ENCODE data around the gene PPT1.
"Not testable (repeated sequence)": the region's sequence is repeated elsewhere in the genome, so short reads cannot be mapped to it uniquely, and the experiment has no call there.

PPT1 gene

GRCh38 chr1:40057310-40058030 is 39.6 kb downstream of the PPT1 start:
- DNase-seq (ENCODE audit: low read depth), result no peak

DNA sequence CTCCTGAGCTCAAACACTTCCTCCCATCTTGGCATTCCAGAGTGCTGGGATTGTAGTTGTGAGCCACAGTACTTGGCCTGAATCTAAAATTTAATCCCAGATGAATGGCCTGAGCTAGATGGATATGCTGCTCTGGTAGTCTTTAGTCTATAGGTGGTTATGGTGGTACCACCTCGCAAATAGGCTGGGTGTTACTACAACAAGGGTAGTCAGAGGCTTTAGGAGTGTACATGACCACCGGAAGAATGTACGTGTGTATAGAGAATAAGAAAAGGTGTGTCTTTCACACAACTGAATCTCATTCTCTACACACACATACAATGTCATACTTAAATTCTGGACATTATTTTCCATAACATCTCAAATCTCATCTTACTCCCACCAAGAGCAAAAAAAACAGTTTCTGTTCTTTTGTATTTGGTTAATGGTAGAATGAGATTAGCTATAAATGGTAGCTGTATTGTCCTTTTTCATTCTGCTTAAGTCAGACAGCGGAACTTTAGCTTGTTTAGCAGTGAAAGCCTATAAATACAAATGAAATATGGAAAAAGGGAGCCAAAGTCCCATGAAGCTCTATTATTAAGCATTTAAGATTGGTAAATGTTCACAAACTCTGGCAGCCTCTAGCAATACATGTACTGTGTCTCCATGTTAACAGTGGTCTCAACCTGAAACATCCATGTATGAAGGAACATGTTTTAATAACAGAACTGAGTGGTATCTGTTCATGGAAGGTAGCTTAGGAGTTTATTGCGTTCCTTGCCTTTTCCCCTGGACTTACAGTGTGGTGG is 40.3 kb downstream of the PPT1 start:
- DNase-seq (ENCODE audit: low read depth), result no peak

DNA sequence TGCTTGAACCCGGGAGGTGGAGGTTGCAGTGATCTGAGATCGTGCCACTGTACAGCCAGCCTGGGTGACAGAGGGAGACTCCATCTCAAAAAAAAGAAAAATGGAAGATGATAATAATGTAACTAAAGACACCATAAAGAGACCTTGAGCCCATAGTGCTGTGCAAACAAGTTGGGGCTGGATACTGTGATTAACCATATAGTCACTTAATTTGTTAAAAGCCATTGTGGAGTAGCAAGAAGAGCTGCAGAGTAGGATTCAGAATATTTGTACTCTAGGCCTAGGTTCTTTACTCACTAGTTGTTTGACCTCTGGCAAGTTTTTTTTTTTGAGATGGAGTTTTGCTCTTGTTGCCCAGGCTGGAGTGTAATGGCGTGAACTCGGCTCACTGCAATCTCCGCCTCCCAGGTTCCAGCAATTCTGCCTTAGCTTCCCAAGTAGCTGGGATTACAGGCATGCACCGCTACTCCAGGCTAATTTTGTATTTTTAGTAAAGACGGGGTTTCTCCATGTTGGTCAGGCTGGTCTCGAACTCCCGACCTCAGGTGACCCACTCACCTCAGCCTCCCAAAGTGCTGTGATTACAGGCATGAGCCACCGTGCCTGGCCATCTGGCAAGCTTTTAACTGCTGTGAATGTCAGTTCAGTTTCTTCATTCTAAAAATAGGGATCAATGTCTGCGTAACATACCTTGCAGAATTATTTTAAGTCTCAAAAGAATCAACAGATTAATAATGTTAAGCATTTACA is 43.7 kb downstream of the PPT1 start:
- no peak for DNase-seq (ENCODE audit: low read depth)

- no peak for DNase-seq (ENCODE audit: low read depth)
Observed at GRCh38 chr1:40050863-40051262, 46.2 kb downstream of the PPT1 start.

DNA sequence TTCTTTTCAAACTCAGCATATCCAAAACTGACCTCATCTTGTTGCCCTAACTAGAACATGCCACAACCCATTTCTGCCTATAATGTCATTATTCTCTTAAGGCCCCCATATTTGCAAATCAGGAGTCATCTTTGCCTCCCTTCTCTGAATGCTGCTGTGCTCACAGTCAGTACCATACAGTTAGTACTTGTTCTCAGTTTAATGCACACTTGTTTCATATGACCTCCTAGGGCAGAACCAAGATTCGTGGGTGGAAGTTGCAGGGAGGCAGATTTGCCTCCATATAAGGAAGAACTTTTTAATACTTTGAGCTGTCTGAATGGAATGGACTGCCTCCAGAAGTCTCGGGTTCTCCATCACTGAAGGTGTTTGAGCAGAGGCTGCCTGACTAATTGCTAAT is 47.3 kb downstream of the PPT1 start:
- no peak for DNase-seq (ENCODE audit: low read depth)

DNA sequence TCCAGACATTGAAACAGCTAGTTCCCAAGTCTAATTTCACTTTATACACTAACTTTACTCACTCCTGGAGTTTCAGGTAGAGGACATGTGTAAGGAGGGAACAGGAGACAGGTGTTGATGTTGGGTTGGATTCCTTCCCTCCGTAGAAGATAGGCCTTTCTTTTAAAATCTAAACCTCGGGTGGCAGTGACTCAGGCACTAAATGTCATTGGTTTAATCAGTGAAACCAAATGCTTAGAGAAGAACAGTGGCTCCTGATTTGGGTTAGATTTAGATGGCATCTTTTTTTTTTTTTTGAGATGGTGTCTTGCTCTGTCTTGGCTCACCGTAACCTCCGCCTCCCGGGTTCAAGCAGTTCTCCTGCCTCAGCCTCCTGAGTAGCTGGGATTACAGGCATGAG is 49.3 kb downstream of the PPT1 start:
- DNase-seq (ENCODE audit: low read depth), result no peak

DNA sequence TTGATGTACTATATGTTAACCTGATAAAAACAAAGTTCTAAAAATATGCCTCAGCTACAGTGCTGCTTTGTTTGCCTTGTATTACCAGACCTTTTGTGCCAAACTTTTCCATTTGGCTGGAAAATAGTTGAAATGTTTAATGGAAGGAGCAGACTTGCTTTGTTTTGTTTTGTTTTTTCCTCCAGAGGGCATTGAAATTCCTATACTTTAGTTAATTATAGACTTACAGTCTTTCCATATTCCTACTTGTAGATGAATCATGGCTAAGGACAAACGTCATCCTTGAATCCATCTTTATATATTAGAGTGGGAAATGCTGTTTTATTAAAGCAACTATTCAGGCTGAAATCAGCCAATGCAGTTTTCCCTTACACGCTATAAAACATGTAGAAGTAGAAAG is 49.8 kb downstream of the PPT1 start:
- DNase-seq (ENCODE audit: low read depth), result no peak

DNA sequence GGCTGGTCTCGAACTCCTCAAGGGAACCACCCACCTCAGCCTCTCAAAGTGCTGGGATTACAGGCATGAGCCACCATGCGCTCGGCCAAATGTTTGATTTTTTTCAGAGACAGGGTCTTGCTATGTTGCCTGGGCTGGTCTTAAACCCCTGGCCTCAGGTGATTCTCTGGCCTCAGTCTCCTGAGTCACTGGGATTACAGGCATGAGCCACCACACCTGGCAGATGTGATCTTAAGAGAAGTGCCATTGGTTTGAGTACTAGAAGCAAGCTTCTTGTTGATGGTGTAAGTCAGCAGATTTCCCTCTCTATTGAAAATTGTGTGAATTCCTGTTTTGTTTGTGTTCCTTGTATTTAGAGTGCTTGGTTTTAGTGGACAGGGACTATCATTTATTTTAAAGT is 51.3 kb downstream of the PPT1 start:
- no peak for DNase-seq (ENCODE audit: low read depth)

GRCh38 chr1:40045182-40045581 is 51.9 kb downstream of the PPT1 start:
- no peak for DNase-seq (ENCODE audit: low read depth)

DNA sequence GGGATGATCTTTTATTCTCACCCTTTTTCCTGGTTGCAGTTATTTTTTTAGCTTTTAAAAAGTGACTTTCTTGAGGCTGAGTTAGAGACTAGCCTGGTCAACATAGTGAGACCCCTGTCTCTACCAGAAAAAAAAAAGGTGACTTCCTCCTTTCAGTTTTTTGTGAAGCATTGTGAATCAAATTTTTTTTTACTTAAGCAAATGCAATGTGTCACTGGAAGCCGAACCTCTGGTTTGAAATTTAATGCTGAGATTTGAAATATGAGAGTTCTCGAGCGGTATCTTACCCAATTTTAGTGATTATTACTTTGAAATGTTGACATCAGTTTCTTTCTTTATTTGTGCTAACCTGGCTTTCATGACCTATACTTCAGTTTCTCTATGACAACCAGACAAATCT is 52.9 kb downstream of the PPT1 start:
- DNase-seq (ENCODE audit: low read depth), result no peak

- DNase-seq (ENCODE audit: low read depth), result no peak
Observed at GRCh38 chr1:40042341-40042740, 54.7 kb downstream of the PPT1 start.

- no peak for DNase-seq (ENCODE audit: low read depth)
Observed at GRCh38 chr1:40041466-40041838, 55.6 kb downstream of the PPT1 start.

GRCh38 chr1:40040511-40041465 is 56.3 kb downstream of the PPT1 start, which contains the start of gene CAP1:
Gene CAP1, plus strand, starts transcription at chr1:40040729. Its CDS starts 18,618 bp downstream, at chr1:40059347.
- DNase-seq (ENCODE audit: low read depth), result peak; percentile 100

- DNase-seq (ENCODE audit: low read depth), result peak; percentile 65
Observed at GRCh38 chr1:40039757-40040510, 57.1 kb downstream of the PPT1 start.

DNA sequence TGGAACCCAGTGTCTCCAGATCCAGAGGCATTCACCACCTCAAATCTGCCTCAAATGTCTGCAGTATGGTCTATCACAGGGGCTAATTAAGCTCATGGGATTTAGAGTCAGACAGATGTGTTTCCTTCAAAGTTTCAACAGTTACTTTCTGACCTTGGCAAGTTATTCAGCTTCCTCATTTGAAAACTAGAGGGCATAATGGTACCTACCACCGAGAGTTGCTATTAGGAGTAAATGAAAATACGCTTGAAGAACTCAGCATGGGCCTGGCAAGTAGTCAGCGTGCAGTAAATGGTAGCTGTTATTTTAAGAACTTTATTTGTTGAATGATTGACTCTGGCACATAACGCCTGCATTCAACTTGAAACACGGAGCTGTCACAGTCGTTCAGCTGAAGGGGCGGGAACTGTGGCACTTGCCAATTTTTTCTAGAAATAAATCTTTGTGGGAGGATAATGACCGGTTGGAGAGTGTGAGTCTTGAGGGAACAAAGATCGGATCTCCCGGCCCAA is 57.8 kb downstream of the PPT1 start:
- DNase-seq (ENCODE audit: low read depth), result no peak

DNA sequence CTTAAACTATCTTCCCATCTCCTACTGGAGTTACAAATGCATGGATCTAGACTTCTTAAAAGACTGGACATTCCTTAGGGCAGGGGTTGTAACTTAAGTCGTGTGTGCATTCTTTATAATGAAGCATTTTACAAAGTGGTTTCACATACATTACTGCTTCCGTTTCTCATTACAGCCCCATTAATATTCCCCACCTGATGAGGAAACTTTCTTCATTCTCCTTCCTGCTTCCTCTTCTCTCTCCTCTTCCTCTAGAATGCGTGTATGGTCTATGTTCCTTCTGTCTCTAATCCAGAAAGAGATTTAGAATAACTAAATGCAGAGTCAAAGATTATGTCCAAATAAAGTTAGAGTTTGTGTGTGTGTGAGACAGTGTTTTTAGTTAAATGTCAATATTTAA is 58.4 kb downstream of the PPT1 start:
- DNase-seq (ENCODE audit: low read depth), result no peak

GRCh38 chr1:40037254-40037653 is 59.8 kb downstream of the PPT1 start:
- not testable (repeated sequence) for DNase-seq (ENCODE audit: low read depth)

- no peak for DNase-seq (ENCODE audit: low read depth)
Observed at GRCh38 chr1:40036574-40036973, 60.5 kb downstream of the PPT1 start.

- no peak for DNase-seq (ENCODE audit: low read depth)
Observed at GRCh38 chr1:40034869-40035268, 62.2 kb downstream of the PPT1 start.

DNA sequence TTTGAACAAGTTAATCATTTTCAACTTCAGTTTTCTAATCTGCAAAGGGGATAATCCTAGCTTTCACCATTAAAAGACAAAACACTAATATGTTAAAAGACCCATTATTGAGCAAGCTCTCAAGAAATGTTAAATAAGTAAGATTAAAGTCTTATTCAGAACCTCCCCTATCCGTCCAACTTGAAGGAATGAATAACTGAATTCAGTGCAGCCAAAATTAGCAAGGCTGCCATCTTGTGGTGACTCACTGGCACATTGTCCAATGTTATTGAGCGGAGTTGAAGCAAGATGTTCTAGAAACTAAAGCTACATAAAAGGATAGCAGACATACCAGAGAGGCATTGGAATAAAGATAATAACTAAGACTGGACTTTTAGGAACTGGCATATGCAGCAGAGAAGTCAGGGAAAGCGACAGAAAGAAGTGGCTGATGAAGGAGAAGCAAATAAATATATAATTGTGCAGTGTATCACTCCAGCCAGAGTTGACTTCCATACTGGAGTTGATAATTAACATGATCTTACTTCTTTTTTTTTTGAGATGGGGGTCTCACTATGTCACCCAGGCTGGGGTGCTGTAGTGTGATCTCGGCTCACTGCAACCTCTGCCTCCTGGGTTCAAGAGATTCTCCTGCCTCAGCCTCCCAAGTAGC is 64.7 kb downstream of the PPT1 start:
- peak; percentile 11 for DNase-seq (ENCODE audit: low read depth)

Data from activated T-helper 1 cell treated with Interleukin-2 at 50 U/mL for 16 hours (primary cell).